ENCODE results near the gene LAMC1.

Gene LAMC1

GRCh38 chr1:183023146-183023600 lies at the start of gene LAMC1:
LAMC1 (plus strand) TSS chr1:183023420; CDS start chr1:183023717, 297 bp downstream.
- peak within 1 kb of the TSS; percentile 71 for H3K4me2 ChIP-seq
- peak within 1 kb of the TSS; percentile 88 for H2AFZ ChIP-seq (ENCODE audit: low read depth)
- H3K4me1 ChIP-seq (ENCODE audit: low read depth, poor library complexity, severe bottlenecking), result peaks cover 51% of the 10 kb centered on the region
- no peaks in the 10 kb centered on the region for H3K27me3 ChIP-seq (ENCODE audit: insufficient read depth, low read depth)
- peak within 1 kb of the TSS; percentile 97 for H3K4me3 ChIP-seq (IDR thresholded peaks at IDR 0.05; ENCODE audit: insufficient read depth, low read depth, low read length)
- H3K79me2 ChIP-seq (ENCODE audit: insufficient read depth, low read depth), result 0 out of 2 replicates have a peak, but pooled peaks cover 5% of the 10 kb centered on the region
- H3K27ac ChIP-seq, result peak within 1 kb of the TSS; percentile 69
- no peaks in the 10 kb centered on the region for H3K36me3 ChIP-seq (ENCODE audit: insufficient read depth)
- TF ChIP-seq CTCF (conservative IDR thresholded peaks at IDR 0.05; ENCODE audit: low read depth, low read length), result no peak
- no peaks in the 10 kb centered on the region for H4K20me1 ChIP-seq (ENCODE audit: insufficient read depth)
- peak within 1 kb of the TSS; percentile 79 for H3K9ac ChIP-seq

- TF ChIP-seq CTCF (conservative IDR thresholded peaks at IDR 0.05; ENCODE audit: low read depth, low read length), result no peak
- Histone ChIP-seq H3K79me2 (ENCODE audit: insufficient read depth, low read depth) (no peaks in the 10 kb centered on the region), H3K9ac (no peak overlapping the region), H3K36me3 (ENCODE audit: insufficient read depth) (no peaks in the 10 kb centered on the region), H3K4me3 (IDR thresholded peaks at IDR 0.05; ENCODE audit: insufficient read depth, low read depth, low read length) (no peak overlapping the region), H3K4me2 (no peak overlapping the region), H3K27ac (no peak overlapping the region), H3K4me1 (ENCODE audit: low read depth, poor library complexity, severe bottlenecking) (no peaks in the 10 kb centered on the region), H4K20me1 (ENCODE audit: insufficient read depth) (no peaks in the 10 kb centered on the region), H2AFZ (ENCODE audit: low read depth) (no peak overlapping the region), H3K27me3 (ENCODE audit: insufficient read depth, low read depth) (no peaks in the 10 kb centered on the region)
Measured at GRCh38 chr1:182974506-182975191, 48.6 kb upstream of the LAMC1 start.

GRCh38 chr1:182977480-182977879 lies 45.7 kb upstream of the LAMC1 start:
- H3K27ac ChIP-seq, result no peak overlapping the region
- no peaks in the 10 kb centered on the region for H3K4me1 ChIP-seq (ENCODE audit: low read depth, poor library complexity, severe bottlenecking)
- H3K27me3 ChIP-seq (ENCODE audit: insufficient read depth, low read depth), result no peaks in the 10 kb centered on the region
- H3K36me3 ChIP-seq (ENCODE audit: insufficient read depth), result no peaks in the 10 kb centered on the region
- H2AFZ ChIP-seq (ENCODE audit: low read depth), result no peak overlapping the region
- no peaks in the 10 kb centered on the region for H4K20me1 ChIP-seq (ENCODE audit: insufficient read depth)
- no peaks in the 10 kb centered on the region for H3K79me2 ChIP-seq (ENCODE audit: insufficient read depth, low read depth)
- H3K4me2 ChIP-seq, result no peak overlapping the region
- no peak overlapping the region for H3K9ac ChIP-seq
- no peak overlapping the region for H3K4me3 ChIP-seq (IDR thresholded peaks at IDR 0.05; ENCODE audit: insufficient read depth, low read depth, low read length)
- TF ChIP-seq CTCF (conservative IDR thresholded peaks at IDR 0.05; ENCODE audit: low read depth, low read length), result no peak

GRCh38 chr1:182978151-182978853 lies 44.9 kb upstream of the LAMC1 start:
- Histone ChIP-seq H3K4me2 (no peak overlapping the region), H3K4me3 (IDR thresholded peaks at IDR 0.05; ENCODE audit: insufficient read depth, low read depth, low read length) (no peak overlapping the region), H3K27ac (no peak overlapping the region), H4K20me1 (ENCODE audit: insufficient read depth) (no peaks in the 10 kb centered on the region), H3K27me3 (ENCODE audit: insufficient read depth, low read depth) (no peaks in the 10 kb centered on the region), H3K4me1 (ENCODE audit: low read depth, poor library complexity, severe bottlenecking) (no peaks in the 10 kb centered on the region), H3K9ac (no peak overlapping the region), H3K36me3 (ENCODE audit: insufficient read depth) (no peaks in the 10 kb centered on the region), H2AFZ (ENCODE audit: low read depth) (no peak overlapping the region), H3K79me2 (ENCODE audit: insufficient read depth, low read depth) (no peaks in the 10 kb centered on the region)
- TF ChIP-seq CTCF (conservative IDR thresholded peaks at IDR 0.05; ENCODE audit: low read depth, low read length), result no peak
